Transverse colon (tissue), 4 donors: ENCODE data around the gene RABGAP1L. TPM values are rescaled to one million over a fixed set of nuclear protein-coding genes. Genes with fewer than 3 reads are reported as not detected.

Experiments
- DNase-seq: peaks from one replicate; pipeline ENCODE4 v3.0.0-alpha.2; 2019
- H3K27ac ChIP-seq, 4 donors: fragments of 200-600 bp; sonication (generic); 2 replicates each; pipeline ENCODE4 v1.5.1; 2016 to 2018; ENCODE audit warnings: inconsistent platforms in 4 of 4
- H3K27me3 ChIP-seq: fragments of 200-600 bp; sonication (generic); 2 replicates; pipeline ENCODE4 v1.5.1; 2017; ENCODE audit warnings: inconsistent platforms
- H3K36me3 ChIP-seq, 4 donors: fragments of 200-600 bp; sonication (generic); 2 replicates each; pipeline ENCODE4 v1.5.1; 2017 to 2019; ENCODE audit warnings: inconsistent platforms in 4 of 4
- H3K4me1 ChIP-seq, 4 donors: fragments of 200-600 bp; sonication (generic); 2 replicates each; pipeline ENCODE4 v1.5.1; 2017 to 2020; ENCODE audit warnings: inconsistent platforms in 4 of 4
- H3K4me3 ChIP-seq, 4 donors: fragments of 200-600 bp; sonication (generic); 1 replicate in 1 of 4; 2 replicates in 3 of 4; pipeline versions ENCODE4 v1.5.1 to v1.6.1; 2017 to 2019; ENCODE audit warnings: inconsistent platforms in 4 of 4
- H3K9me3 ChIP-seq, 2 donors: fragments of 200-600 bp; sonication (generic); 2 replicates each; pipeline ENCODE4 v1.5.1; 2017 to 2019; ENCODE audit warnings: inconsistent platforms in 2 of 2
- EP300 ChIP-seq: sonication (generic); formaldehyde crosslinking; IDR thresholded peaks from one replicate; pipeline ENCODE4 v1.6.1; 2017; ENCODE audit warnings: antibody characterized with exemption, low read depth
- POLR2A ChIP-seq: fragments of 450-650 bp; IDR thresholded peaks from one replicate; pipeline ENCODE4 v1.6.1; 2016; ENCODE audit warnings: antibody characterized with exemption, mild to moderate bottlenecking, moderate library complexity
- POLR2AphosphoS5 ChIP-seq, 3 donors: sonication (generic); formaldehyde crosslinking; IDR thresholded peaks; one replicate each; pipeline ENCODE4 v1.6.1; 2016; ENCODE audit warnings: antibody characterized with exemption in 3 of 3
- WGBS, 2 donors: methylation state at CpG; one replicate each; pipeline ENCODE4 v1.1.5; 2018; ENCODE audit warnings: low coverage in 1 of 2; 5-methylcytosine and 5-hydroxymethylcytosine counted together
- in situ Hi-C, 4 donors: fragments of 200-750 bp; cut with MboI; loops; one replicate each; pipeline versions ENCODE4 v1.15.0 to v1.15.1; 2017; ENCODE audit warnings: low sequenced_read_pairs in 3 of 4, low pct_ligation_motif_present in 1 of 4, low pct_unique_long_range_greater_than_20kb in 1 of 4
- intact Hi-C: fragments of 100-400 bp; cut with DNase I; formaldehyde crosslinking; loops from one replicate; pipeline ENCODE4 v1.15.1; 2023; ENCODE audit warnings: low total_unique reads
- total RNA-seq, 4 donors: library from RNA; depleted of rRNA; stranded (reverse); fragments of >200 nt; gene quantifications; one replicate each; pipeline ENCODE4 v1.1.0, GENCODE V29; 2016
- TF ChIP-seq, protein P1 (sequence below), 5 experiments: fragments of 200-600 bp in 3 of 5; fragments of 450-650 bp in 2 of 5; sonication (generic) in 3 of 5; IDR thresholded peaks; 1 replicate in 2 of 5; 2 replicates in 3 of 5; pipeline ENCODE4 v1.5.1; 2016 to 2017; ENCODE audit warnings: antibody characterized with exemption in 5 of 5, inconsistent platforms in 3 of 5, mild to moderate bottlenecking in 2 of 5, moderate library complexity in 1 of 5

Gene RABGAP1L
- total RNA-seq, 4 donors from 2014 or later = 68.9 to 127 (median 99.9) TPM

DNA sequence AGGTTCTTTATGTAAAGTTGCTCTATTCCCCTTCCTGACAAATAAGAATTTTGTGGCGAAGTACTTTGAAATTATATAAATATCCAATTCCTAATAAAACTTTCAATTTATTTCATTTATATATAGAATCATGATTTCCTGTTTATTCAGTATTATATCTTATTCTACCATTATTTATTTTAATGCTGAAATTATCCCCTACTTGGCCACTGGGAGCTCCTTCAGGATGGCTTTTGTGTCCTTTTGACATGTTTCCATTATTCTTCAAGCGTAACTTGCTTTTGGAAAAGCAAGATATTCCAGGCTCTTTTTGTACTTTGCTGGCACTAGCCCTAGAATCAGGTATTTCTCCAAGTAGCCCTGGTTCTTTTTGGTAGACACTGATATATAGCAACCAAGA, 773.3 kb downstream of the RABGAP1L start:
- H3K27me3 ChIP-seq = no peaks in the 10 kb centered on the region
- WGBS, 2 donors = 64 to 67% methylated on average over 2 of the region's 2 CpGs
- in situ Hi-C loops = no loop called here
- no peak for DNase-seq
- no peak overlapping the region for H3K27ac ChIP-seq
- no peaks in the 10 kb centered on the region for H3K9me3 ChIP-seq
- peaks cover 0 to 11% (median 3%) of the 10 kb centered on the region in 4 donors for H3K4me1 ChIP-seq
- intact Hi-C loops = no loop called here
- H3K4me3 ChIP-seq = no peak overlapping the region
- TF ChIP-seq EP300 (no peak), POLR2AphosphoS5 (IDR thresholded peaks at IDR 0.05) (no peak), POLR2A (no peak)
- TF ChIP-seq, protein P1, sequence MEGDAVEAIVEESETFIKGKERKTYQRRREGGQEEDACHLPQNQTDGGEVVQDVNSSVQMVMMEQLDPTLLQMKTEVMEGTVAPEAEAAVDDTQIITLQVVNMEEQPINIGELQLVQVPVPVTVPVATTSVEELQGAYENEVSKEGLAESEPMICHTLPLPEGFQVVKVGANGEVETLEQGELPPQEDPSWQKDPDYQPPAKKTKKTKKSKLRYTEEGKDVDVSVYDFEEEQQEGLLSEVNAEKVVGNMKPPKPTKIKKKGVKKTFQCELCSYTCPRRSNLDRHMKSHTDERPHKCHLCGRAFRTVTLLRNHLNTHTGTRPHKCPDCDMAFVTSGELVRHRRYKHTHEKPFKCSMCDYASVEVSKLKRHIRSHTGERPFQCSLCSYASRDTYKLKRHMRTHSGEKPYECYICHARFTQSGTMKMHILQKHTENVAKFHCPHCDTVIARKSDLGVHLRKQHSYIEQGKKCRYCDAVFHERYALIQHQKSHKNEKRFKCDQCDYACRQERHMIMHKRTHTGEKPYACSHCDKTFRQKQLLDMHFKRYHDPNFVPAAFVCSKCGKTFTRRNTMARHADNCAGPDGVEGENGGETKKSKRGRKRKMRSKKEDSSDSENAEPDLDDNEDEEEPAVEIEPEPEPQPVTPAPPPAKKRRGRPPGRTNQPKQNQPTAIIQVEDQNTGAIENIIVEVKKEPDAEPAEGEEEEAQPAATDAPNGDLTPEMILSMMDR (IDR thresholded peaks at IDR 0.05) = no peak
- H3K36me3 ChIP-seq = no peaks in the 10 kb centered on the region

DNA sequence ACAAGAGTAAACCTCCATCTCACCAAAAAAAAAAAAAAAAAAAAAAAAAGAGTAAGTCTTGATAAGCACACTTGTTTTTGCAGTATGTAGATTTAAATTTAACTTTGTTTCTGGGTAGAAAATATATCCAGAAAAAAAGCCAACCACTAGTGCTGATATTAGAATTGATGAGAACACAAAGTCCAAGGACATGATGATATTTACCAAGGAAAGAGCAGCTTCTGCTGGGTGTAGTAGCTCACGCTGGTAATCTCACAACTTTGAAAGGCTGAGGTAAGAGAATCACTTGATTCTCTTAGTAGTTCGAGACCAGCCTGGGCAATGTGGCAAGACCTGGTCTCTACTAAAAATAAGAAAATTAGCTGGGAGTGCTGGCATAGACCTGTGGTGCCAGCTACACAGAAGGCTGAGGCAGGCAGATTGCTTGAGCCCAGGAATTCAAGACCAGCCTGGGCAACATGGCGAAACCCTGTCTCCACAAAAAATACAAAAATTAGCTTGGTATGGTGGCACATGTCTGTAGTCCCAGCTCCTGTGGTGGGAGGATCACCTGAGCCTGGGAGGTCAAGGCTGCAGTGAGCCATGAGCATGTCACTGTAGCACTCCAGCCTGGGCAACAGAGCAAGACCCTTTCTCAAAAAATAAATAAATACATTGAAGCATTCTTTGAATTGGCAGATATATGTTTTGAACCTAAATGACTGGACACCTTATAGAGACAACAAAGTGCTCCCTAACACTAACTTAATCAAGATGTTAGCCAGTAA, 776.8 kb downstream of the RABGAP1L start:
- Histone ChIP-seq H3K9me3 (no peaks in the 10 kb centered on the region), H3K27me3 (no peaks in the 10 kb centered on the region), H3K4me3 (no peak overlapping the region), H3K27ac (no peak overlapping the region), H3K4me1 (peaks cover 0 to 18% (median 4%) of the 10 kb centered on the region in 4 donors), H3K36me3 (no peaks in the 10 kb centered on the region)
- no peak for DNase-seq
- in situ Hi-C loops (no loop called here), intact Hi-C loops (no loop called here)
- TF ChIP-seq EP300 = no peak
- TF ChIP-seq POLR2A = no peak
- TF ChIP-seq POLR2AphosphoS5 (IDR thresholded peaks at IDR 0.05) = no peak
- TF ChIP-seq, protein P1 (IDR thresholded peaks at IDR 0.05) = no peak
- 88 to 92% methylated on average over 2 to 3 of the region's 3 CpGs for WGBS, 2 donors

DNA sequence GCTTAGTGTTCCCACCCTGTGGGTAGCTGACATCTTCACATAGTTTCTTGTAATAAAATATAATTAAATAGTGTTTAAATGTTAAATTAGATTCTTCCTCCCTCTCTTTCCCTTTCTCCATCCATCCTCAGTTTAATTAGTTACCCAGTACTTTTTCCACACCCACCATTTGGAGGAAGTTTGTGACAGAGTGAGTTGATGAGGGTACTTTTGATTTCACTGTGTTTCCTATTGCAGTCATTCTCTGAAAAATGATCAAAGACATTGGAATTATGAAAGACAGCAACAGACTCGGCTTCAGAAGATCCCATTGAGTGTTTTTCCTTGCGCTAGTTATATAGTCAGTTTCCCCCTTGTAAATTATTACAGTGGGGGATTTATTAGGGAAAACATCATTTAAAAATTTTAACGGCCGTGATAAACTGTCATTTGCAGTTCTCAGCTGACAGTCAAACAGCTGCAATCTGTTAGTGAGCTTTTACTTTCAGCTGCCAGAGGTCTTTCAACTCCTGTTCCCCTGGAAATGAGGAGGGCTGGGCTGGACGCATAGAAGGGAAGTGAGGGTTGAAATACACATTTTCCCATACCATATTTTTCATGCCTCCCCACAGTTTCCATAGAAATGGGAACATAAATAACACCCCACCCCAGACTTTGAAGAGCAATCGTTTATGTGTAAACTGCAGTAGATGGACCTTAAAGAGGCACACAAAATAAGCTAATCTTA, 779.1 kb downstream of the RABGAP1L start:
- Histone ChIP-seq H3K27me3 (no peaks in the 10 kb centered on the region), H3K4me1 (peaks cover 0 to 20% (median 0%) of the 10 kb centered on the region in 4 donors), H3K36me3 (no peaks in the 10 kb centered on the region), H3K4me3 (no peak overlapping the region), H3K9me3 (no peaks in the 10 kb centered on the region), H3K27ac (no peak overlapping the region)
- TF ChIP-seq POLR2A = no peak
- no peak for TF ChIP-seq EP300
- TF ChIP-seq, protein P1 (IDR thresholded peaks at IDR 0.05) = no peak
- TF ChIP-seq POLR2AphosphoS5 (IDR thresholded peaks at IDR 0.05) = no peak
- DNase-seq = no peak
- in situ Hi-C loops = no loop called here
- intact Hi-C loops = no loop called here
- 20 to 22% methylated on average over 5 to 6 of the region's 6 CpGs for WGBS, 2 donors

DNA sequence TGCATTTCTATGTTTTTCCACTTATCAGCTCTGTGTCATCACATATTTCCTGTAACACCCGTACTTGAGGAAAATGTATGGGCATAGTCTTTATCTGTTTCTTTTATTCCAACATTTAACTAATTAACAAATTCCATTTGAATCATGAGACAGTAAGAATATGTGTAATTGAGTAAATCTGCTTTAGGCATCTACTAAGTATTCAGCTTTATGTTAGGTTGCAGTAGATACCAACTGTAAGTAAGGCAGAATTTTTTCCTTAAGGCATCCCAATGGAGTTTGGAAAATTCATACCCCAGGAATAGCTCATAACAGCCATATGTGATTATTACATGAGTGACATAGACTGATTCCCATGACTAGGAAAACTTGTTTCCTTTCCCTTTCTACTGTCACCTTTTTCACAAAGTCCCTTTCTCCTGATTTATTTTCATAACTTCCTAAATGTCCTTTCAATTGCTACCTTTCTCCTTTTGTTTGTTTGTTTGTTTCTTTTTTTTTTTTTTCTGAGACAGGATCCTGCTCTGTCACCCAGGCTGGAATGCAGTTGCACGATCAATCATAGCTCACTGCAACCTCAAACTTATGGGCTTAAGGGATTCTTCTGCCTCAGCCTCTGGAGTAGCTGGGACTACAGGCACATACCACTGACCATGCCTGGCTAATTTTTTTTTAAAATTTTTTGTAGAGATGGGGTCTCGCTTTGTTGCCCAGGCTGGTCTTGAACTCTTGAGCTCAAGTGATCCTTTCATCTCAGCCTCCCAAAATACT, 780.6 kb downstream of the RABGAP1L start:
- TF ChIP-seq, protein P1 (IDR thresholded peaks at IDR 0.05) = no peak
- no peak for TF ChIP-seq POLR2A
- H3K4me3 ChIP-seq = no peak overlapping the region
- H3K27me3 ChIP-seq = no peaks in the 10 kb centered on the region
- no peaks in the 10 kb centered on the region for H3K9me3 ChIP-seq
- in situ Hi-C loops = no loop called here
- WGBS, 2 donors = 94 to 95% methylated on average over 3 of the region's 3 CpGs
- DNase-seq = no peak
- intact Hi-C loops = no loop called here
- no peaks in the 10 kb centered on the region for H3K36me3 ChIP-seq
- H3K4me1 ChIP-seq = peaks cover 0 to 23% (median 0%) of the 10 kb centered on the region in 4 donors
- H3K27ac ChIP-seq = no peak overlapping the region
